ENCODE measurements around the gene COL9A1.

COL9A1 gene

GRCh38 chr6:70219943-70220613, 82.8 kb downstream of the COL9A1 start:
- H3K27ac ChIP-seq = no peak overlapping the region
- H3K36me3 ChIP-seq = no peaks in the 10 kb centered on the region
- no peak for TF ChIP-seq CTCF (IDR thresholded peaks at IDR 0.05)
- no peaks in the 10 kb centered on the region for H3K4me1 ChIP-seq (ENCODE audit: control insufficient read depth in 1 of 2, insufficient read depth in 1 of 2, low read depth in 1 of 2, low read length in 1 of 2)
- no peaks in the 10 kb centered on the region for H3K9me3 ChIP-seq
- peaks cover 5% of the 10 kb centered on the region for H3K27me3 ChIP-seq
- no peak overlapping the region for H3K4me3 ChIP-seq (ENCODE audit: low read depth in 1 of 2, low read length in 1 of 2)

GRCh38 chr6:70216767-70217166, 86.1 kb downstream of the COL9A1 start:
- Histone ChIP-seq H3K27ac (no peak overlapping the region), H3K36me3 (no peaks in the 10 kb centered on the region), H3K27me3 (peaks cover 5% of the 10 kb centered on the region), H3K4me1 (ENCODE audit: control insufficient read depth in 1 of 2, insufficient read depth in 1 of 2, low read depth in 1 of 2, low read length in 1 of 2) (no peaks in the 10 kb centered on the region), H3K4me3 (ENCODE audit: low read depth in 1 of 2, low read length in 1 of 2) (no peak overlapping the region), H3K9me3 (no peaks in the 10 kb centered on the region)
- TF ChIP-seq CTCF (IDR thresholded peaks at IDR 0.05) = no peak

- H3K27ac ChIP-seq = no peak overlapping the region
- no peaks in the 10 kb centered on the region for H3K36me3 ChIP-seq
- peaks cover 5% of the 10 kb centered on the region for H3K27me3 ChIP-seq
- no peak overlapping the region for H3K4me3 ChIP-seq (ENCODE audit: low read depth in 1 of 2, low read length in 1 of 2)
- no peaks in the 10 kb centered on the region for H3K4me1 ChIP-seq (ENCODE audit: control insufficient read depth in 1 of 2, insufficient read depth in 1 of 2, low read depth in 1 of 2, low read length in 1 of 2)
- no peaks in the 10 kb centered on the region for H3K9me3 ChIP-seq
- TF ChIP-seq CTCF (IDR thresholded peaks at IDR 0.05) = no peak
Observed at GRCh38 chr6:70215460-70216108, 87.3 kb downstream of the COL9A1 start.

GRCh38 chr6:70210462-70210861, 92.4 kb downstream of the COL9A1 start:
- no peak for TF ChIP-seq CTCF (IDR thresholded peaks at IDR 0.05)
- no peaks in the 10 kb centered on the region for H3K36me3 ChIP-seq

GRCh38 chr6:70208235-70208790, 94.6 kb downstream of the COL9A1 start:
- Histone ChIP-seq H3K9me3 (no peaks in the 10 kb centered on the region), H3K27ac (no peak overlapping the region), H3K4me1 (ENCODE audit: control insufficient read depth in 1 of 2, insufficient read depth in 1 of 2, low read depth in 1 of 2, low read length in 1 of 2) (no peaks in the 10 kb centered on the region), H3K4me3 (ENCODE audit: low read depth in 1 of 2, low read length in 1 of 2) (no peak overlapping the region), H3K36me3 (no peaks in the 10 kb centered on the region), H3K27me3 (no peaks in the 10 kb centered on the region)
- no peak for TF ChIP-seq CTCF (IDR thresholded peaks at IDR 0.05)

More at GRCh38 chr6:70210462-70210861, 92.4 kb downstream of the COL9A1 start:
- no peak overlapping the region for H3K4me3 ChIP-seq (ENCODE audit: low read depth in 1 of 2, low read length in 1 of 2)
- H3K9me3 ChIP-seq = no peaks in the 10 kb centered on the region
- H3K4me1 ChIP-seq (ENCODE audit: control insufficient read depth in 1 of 2, insufficient read depth in 1 of 2, low read depth in 1 of 2, low read length in 1 of 2) = no peaks in the 10 kb centered on the region
- H3K27me3 ChIP-seq = peaks cover under 1% of the 10 kb centered on the region
- H3K27ac ChIP-seq = no peak overlapping the region
